NCI-H460 (cell line): Measurements from ENCODE around the gene IGSF5. TPM values are rescaled to one million over a fixed set of nuclear protein-coding genes. Genes with fewer than 3 reads are reported as not detected.
A peak's percentile ranks its signal among the peaks of the same experiment; 100 is the strongest.
"Not testable (repeated sequence)": the region's sequence is repeated elsewhere in the genome, so short reads cannot be mapped to it uniquely, and the experiment has no call there.

Source experiments
- DNase-seq: peaks from one replicate; pipeline ENCODE4 v3.0.0-alpha.2; 2016; ENCODE audit warnings: low read depth; ENCODE audit errors: extremely low read depth
- polyA plus RNA-seq: library from polyadenylated mRNA; depleted of rRNA; stranded (reverse); fragments of >200 nt; gene quantifications from 2 replicates; pipeline ENCODE4 v1.2.3, GENCODE V29; 2014; cell fraction: nucleus; rRNA removed
- total RNA-seq: library from RNA; depleted of rRNA; stranded (reverse); fragments of >200 nt; shearing (Covaris generic); gene quantifications from 2 replicates; pipeline ENCODE4 v1.2.3, GENCODE V29; 2014; rRNA removed

The IGSF5 gene
- total RNA-seq, result not detected in 2 replicates
- not detected in 2 replicates for polyA plus RNA-seq

DNA sequence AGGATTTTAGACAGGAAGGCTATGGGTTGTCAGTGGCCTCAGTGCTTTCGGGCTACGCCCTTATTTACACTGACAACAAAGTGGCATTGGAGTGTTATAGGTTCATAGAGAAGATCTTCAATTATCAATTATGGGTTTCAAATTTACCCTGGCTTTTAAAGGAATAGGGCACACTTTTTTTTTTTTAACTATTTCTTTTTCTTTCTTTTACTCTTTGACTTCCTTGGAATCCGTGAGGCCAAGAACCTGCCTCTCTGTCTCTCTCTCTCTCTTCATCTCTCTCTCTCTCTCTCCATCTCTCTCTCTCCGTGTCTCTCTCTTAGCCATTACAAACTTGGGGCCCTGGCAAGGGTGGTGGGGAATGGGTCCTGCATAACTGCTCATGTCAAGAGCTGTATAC lies at the start of gene IGSF5:
IGSF5 (plus strand) TSS at position 301 of the 400 bp plus-strand sequence. CDS start 327 bp downstream, outside the sequence.
- not testable (repeated sequence) for DNase-seq

DNA sequence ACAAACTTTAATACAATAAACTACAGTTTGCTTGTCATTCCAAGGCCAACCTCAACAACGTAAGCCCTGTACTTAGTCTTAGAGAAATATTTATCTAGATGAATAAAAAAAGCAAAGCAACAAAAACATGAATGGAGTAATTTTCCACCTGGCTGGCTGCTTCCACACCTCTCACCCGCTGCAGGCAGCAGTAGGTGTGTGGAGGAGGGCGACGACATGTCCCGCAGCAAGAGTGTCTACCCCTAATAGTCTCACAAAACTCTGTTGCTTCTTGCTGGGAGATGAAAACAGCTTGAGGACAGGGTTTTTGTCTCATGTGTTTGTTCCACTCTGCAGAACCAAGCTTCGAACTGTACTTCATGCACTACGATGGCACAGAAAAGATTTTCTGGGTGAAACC lies 48.8 kb upstream of the IGSF5 start:
- no peak for DNase-seq

DNA sequence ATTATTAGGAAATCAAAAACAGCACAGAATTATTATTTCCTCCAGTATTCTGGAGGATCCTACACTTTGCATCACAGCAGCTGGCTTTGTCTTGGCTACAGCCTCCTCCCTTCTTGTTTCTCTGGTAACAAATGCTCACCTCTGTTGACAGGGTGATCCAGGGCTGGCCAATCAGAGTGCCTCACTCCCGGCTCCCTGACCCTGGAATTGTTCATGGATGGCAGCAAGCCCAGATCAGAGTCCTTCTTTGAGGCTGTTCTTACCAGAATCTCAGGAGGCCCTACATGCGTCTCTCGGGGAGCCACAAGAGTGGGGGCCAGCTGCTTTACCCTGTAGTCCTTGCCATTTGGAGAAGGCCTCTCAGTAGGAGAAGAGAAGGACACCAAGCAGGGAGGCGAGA lies 48.4 kb upstream of the IGSF5 start:
- DNase-seq, result no peak

DNA sequence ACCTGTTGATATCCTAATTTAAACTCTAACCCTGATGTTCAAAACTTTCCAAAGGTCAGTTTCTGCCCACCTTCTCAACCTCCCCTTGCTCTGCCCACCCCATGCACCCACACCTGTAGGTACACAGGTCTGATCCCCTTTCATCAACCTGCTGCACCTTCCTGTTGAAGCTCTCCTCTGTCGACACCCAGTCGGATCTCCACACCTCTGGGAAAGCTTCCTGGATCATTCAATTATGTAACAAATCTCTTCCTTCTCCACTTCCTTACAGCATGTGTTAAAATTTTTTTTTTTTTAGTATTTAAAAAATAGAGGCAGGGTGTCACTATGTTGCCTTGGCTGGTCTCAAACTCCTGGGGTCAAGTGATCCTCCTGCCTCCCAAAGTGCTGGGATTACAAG lies 44.7 kb upstream of the IGSF5 start:
- no peak for DNase-seq

DNA sequence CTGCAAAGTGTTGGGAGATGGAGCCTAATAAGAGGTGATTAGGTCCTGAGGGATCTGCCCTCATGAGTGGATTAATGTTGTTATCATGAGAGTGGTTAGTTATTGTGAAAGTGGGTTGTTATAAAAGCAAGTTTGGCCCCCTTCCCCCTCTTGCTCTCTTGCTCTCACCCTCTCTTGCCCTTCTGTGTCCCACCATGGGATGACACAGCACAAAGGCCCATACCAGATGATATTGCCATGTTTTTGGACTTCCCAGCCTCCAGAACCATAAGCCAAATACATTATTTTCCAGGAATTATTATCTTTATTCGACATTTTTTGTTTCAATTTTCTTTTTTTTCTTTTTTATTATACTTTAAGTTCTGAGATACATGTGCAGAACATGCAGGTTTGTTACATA lies 41.4 kb upstream of the IGSF5 start:
- no peak for DNase-seq

DNA sequence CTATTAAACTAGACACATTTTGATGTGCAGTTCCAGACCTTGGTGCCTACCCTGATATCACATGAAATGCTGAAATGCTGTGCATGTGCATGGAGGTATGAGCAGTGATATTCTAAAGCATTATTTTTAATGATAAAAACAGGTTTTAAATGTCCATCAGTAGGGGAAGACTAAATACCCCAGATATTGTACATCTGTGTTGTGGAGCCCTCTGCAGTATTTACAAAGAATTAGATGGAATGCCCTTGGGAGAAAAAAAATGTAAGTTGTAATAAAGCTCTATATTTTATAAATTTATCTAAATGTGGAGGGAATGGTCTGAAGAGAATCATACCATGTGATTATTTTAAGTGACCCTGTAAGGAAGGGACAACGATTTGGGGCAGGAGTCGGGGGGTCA lies 39.1 kb upstream of the IGSF5 start:
- DNase-seq, result no peak

DNA sequence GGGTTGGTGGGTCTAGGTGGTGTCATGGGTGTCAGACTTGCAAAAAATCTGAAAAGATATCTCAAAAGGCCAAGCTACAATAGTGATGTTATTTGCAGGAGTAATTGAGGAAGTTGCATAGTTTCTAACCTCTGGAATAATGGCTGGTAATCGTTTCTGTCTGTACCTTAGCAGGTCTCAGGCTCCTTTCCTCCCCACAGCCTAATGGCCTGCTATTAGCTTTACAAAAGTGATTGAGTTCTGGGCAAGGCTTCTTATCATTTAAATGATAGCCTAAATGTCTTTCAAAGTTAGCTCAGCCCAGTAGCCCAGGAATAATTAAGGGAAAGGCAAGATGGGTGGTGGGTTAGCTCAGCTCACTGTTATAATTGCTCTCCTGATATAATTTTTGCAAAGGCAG lies 37.7 kb upstream of the IGSF5 start:
- DNase-seq, result no peak

DNA sequence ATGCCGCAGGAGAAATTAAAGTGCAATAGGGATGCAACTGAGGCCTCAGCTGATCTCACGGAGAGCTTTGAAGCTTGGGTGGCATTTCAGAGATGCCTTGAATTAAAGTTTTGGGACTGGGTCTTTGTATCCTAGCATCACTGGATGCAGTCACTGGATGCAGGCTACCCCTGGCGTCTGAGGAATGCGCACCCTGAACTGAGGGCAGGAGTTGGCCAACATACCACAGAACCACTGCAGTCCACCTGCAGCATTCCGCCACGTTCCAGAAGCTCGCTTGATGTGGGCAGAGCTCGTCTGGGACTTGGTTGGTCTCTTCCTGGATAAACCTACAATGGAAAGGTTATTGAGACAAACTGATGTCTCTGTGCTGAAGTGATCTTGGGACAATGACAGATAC lies 34.1 kb upstream of the IGSF5 start:
- DNase-seq, result no peak

DNA sequence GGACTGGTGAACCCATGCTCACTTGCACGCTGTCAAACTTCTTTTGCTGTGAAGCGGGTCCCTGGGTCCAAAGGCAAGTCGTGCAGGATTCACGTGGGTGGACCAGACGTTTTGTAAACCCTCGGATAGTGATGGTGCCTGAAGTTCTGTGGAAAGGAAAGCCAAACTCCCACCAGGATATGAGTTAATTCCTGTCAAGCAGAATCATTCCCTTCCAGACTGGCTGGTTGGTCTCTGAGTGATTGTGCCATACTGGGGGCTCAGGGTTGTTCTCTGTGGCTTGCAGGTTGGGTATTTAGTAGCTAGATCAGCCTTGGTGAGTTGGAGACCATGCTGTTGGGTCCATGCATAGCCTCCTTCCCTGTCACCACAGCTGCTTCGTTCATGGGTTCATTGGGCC lies 32.7 kb upstream of the IGSF5 start:
- no peak for DNase-seq

DNA sequence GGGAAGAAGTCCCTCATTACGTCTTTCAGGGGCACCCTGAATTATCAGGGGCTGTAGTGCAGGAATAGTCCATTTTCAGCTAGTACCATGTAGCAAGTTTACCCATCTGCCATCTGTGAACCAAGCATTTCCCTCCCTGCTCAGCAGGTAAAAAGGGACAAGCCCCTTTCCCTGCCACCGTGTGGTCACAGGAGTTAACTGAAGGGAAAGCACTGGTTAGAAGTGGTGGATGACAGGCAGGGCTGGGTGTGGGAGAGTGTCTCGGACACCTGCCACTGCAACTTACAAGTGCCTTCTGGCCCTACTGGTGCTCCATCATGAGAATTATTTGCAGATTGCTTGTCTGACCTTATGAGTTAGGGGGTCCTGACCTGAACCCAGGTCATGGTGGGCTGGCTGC lies 32.0 kb upstream of the IGSF5 start:
- no peak for DNase-seq

DNA sequence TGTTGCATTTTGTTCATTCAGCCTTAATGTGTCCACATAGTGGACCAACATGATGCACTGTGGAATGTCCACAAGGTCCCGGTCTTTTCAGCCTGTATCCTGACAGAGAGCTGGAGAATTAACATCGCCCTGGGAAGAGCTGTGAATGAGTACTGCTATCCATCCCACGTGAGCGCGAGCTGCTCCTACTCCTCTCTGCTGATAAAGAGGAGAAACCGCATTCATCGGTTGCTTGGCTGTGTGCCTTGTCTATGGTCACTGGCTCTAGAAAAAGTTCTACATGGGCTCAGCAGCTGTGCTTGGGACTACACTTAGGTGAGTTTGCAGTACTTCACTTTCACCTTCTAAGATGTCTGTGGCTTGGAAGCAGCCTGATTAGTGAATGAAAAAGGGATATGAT lies 31.1 kb upstream of the IGSF5 start:
- DNase-seq, result no peak

DNA sequence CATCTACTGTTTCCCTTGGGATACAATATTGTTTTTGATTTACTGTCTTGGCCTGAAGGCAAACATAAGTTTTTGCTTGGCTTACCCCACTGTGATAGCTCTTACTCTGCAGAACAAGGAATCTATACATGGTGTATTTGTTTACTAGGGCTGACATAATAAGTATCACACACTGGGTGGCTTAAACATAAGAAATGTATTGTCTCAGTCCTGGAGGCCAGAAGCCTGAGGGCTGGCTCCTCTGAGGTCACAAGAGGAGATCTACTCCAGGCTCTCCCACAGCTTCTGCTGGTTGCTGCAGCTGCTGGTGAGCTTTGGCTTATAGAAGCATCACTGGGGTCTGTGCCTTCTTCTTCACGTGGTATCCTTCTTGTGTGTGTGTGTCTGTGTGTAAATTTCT lies 30.7 kb upstream of the IGSF5 start:
- no peak for DNase-seq

DNA sequence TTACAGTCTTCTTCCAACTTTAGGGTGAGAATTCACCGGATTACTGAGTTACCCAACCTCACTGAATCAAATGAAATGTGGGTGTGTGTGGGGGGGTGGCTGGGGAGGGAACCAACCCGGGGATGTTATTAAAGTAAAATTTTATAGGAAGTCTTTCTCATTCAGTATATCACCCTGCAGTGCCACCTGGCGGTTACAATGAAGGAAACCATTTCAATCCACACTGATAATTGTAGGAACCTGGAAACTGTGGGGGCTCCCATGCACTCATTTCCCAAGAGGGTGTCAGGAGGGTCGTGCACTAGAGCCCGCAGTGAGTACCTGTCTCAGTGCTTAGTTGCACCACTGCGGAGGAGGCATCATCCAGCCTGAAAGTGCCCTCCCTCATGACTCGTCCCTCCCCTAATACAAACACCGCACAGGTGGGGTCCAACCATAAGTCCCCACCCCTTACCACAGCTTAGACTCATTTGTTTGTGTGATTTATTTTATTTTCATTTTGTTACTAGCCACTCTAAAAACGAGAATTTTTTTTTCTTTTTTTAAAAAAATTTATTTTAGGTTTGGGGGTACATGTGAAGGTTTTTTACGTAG lies 29.1 kb upstream of the IGSF5 start:
- peak; percentile 13 for DNase-seq

DNA sequence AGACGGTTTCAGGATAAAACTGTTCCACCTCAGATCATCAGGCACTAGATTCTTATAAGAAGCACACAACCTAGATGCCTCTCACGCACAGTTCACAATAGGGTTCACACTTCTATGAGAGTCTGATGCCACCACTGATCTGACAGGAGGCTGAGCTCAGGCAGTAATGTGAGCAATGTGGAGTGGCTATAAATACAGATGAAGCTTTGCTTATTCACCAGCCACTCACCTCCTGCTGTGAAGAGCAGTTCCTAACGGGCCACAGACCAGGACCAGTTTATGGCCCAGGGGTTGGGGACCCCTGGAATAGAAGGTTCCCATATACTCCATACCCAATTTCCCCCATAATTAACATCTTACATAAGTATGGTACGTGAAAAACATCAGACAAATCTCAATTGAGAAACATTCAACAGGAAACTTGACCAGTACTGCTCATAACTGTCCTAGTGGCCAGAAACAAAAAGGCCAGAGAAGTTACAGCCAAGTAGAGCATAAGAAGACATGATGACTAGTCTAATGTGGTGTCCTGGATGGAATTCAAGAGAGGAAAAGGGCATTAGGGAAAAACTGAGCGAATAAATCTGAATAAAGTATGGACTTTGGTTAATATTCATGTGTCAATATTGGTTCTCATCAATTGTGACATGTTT lies 24.7 kb upstream of the IGSF5 start:
- no peak for DNase-seq

DNA sequence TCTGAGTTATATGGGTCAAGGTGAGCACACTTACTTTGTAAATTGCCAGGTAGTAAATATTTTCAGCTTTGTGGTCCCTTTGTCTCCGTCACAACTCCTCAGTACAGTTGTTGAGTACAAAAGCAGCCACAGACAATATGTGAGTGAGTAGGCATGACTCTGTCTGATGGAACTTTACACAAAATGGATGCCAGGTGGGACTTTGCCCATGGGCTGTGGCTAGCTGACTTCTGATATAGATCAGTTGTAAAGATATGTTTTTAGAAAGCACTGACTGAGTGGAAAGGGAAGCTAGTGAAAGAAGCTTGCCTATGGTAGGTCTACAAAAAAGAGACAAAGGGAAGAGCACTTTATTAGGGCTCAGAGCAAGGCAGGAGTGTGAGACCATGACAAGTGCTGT lies 23.1 kb upstream of the IGSF5 start:
- DNase-seq, result no peak

DNA sequence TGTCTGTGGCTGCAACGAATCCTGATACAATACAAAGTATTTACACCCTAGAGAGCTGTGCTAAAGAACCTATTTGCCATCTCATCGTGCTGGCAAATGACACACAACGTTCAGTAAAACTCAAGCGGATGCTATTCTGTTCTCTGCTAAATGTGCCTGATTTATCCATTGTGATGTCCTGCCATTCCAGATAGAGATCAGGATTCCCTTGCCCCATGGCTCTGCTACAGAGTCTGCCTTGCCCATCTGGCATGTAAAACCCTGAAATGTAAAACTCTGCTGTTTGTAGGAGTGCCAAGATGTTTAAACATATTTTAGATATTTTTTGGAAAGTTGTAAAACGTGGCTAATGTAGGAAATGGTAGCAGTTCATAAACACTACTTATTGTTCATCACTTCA lies 20.0 kb upstream of the IGSF5 start:
- DNase-seq, result no peak

DNA sequence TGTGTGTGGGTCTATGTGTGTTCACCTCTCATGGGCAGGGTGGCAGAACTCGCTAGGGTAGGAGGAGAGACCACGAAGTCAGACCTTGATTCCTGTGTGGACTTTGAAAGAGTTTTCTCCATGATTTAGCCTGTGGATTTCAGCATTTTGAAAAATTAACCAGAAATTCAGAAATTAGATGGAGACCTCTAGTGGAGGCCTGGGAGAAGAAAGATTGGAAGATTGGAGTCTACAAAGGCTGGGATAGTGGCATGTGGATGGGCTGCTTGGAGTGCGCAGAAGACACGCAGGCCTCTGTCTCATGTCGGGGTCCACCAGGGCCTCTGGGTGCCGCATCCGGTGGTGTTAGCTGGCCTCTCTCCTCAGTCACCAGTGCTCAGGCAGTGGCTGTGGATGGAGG lies 18.9 kb upstream of the IGSF5 start:
- no peak for DNase-seq

DNA sequence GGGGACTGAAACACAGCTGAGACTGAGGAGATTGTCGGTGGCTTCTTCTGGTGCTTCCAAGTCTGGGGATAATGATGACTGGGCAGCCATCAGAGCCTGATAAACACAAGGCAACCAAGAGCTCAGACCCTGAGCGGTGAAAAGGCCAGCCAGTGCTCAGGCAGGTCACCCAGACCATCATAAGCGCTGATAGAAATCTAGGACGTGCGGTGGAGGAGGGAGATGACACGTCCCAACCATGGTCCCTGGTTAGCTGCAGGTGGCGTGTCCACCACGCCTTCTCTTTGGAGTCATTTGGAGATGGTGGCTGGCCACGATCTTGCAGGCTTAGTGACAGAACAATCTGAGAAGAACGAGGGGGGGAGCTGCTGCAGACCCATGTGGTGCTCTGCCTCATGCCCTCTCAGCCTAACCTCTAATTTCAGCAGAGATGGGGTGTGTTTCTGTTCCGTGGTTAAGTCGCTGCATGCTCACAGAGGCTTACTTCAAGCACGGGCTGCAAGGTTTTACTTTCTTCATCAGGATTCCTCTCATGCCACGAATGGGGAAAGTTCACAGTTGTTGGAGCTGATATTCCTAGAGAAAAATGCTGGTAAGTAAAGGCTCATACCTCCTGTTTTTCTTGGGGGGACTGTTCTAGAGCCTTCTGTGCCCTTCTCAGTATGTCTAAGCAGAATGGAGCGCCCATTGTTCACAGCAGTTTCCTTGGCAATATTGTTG lies 17.4 kb upstream of the IGSF5 start:
- no peak for DNase-seq

DNA sequence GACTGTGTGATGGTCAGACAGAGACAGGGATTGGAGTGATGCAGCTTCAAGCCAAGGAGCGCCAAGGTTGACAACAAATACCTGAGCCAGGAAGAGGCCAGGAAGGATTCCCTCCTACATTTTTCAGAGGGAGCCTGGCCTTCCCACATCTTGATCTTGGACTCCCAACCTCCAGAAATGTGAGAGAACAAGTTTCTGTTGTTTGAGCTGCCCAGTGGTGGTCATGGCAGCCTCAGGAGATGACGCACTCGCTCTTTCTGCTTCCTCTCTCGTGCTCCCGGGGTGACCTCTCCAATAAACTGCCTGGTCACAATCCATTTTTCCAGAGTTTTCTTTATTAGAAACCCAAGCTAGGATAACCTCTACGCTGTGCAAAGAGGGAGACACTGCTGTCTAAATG lies 16.6 kb upstream of the IGSF5 start:
- DNase-seq, result no peak

DNA sequence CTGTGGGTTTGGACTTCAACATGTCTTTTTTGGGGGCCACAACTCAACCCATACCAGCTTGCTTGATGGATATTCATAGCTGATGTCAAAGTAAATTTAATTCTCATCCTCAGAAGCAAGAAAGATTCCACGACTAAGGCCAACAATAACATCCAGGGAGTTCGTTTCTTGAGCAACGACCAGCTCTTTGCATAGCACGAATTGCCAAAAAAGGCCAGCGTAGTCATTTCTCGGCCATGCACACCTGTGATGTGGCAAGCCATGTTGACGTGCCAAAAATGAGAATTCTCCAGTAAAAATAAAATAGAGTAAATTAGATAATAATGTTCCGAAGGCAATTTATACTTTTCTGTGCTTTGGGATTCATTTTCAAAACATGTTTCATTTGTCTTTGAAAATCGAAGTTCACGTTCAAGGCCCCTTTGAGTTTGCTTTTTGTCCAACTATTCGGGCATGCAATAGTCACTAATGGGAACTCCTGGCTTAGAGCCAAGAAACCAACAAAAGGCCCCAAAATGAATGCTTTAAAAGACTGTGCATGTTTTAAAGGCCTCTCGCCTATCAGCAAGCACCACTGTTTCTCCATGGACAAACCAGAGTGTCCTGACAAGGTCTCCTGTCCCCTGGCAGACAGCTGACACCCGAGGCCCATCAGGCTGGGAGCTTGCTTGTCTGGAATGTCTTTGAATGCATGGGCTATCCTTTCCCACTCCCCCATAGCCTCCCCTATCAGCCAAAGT lies 14.4 kb upstream of the IGSF5 start:
- no peak for DNase-seq

DNA sequence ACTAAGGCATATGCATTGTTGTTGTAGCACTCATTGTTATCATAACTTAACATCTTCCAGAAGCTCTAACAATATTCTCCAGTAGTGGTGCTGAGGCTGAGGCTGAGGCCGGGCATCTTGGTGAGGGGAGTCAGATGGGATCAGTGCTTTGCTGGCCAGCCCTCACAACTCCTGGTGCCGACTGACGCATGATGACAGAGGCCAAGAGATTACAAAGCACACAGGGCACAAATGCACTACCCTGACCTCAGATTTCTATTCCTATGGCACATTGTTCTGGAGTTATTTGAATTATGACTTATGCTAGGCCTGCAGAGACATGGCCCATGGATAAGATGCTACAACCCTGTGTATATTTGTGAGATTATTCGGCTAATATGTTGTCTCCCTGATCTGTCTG lies 8.3 kb upstream of the IGSF5 start:
- no peak for DNase-seq
